ENCODE results near the gene ZBTB40.

Gene ZBTB40

DNA sequence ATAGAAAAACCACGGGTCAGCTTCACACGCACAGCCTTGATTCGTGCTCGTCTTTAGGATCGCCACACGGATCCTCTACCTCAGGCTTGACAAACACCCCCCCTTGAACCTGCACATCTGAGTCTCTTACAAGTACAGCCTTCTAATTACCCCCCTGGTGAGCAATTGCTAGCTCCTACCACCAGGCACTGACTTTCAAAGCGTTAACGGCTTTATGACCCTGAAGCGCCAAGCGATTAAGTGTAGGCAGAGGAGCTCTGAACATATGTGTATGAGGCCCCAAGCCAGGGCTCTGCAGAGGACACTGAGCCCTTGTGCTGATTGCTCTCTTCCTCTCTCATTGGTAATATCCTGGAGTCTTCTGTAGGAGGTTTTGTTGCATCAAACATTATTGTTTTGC, 55.9 kb downstream of the ZBTB40 start:
- no peak for DNase-seq (ENCODE audit: low read depth)

DNA sequence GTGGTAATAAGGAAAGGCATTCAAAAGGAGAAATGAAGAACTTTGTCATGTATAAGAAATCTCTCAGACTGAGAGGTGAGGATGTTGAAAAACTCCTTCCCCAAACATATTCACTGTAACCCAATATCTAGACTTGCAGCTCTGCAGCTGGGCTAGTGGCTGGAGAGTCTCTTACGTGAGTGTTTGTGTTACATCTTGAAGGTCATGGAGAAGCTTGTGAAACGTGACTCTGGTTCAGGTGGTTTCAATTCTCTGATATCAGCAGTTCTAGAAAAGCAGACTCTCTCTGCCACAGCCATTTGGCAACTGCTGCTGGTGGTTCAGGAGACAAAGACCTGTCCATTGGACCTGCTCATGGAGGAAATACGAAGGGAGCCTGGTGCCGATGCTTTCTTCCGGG, 56.7 kb downstream of the ZBTB40 start:
- DNase-seq (ENCODE audit: low read depth) = no peak

DNA sequence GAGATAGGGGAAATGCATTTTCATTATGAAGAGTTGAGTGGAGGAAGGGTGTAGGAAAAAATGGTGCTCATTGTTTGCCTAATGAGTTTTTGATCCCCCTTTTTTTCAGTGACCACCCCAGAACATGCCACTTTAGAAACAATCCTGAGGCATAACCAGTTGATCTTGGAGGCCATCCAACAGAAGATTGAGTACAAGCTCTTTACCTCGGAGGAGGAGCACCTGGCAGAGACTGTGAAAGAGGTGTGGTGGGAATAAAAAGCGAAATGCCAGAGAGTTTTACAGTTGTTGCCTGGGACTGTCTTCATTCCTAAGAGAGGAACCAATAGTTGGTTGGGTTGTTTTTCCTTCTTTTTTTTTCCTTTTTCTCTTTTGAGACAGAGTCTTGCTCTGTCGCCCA, 57.3 kb downstream of the ZBTB40 start:
- DNase-seq (ENCODE audit: low read depth) = no peak

DNA sequence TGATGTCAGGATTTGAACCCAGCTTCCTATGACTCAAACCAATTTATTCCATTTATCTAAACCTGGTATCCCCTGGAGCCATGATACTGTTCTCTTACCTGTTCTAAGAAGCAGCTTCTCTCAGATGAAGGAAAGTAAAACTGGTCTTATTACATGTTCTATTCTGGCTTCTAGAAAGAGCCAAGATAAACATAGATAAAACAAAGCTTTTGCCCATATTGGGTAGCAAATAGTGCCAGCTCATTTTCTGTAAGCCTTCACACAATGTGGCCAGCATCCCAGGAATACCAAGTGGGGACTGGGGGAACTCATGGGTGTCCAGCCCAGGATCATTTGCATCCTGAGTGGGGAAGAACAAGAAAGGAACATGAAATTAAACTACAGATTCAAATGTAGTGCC, 58.2 kb downstream of the ZBTB40 start:
- DNase-seq (ENCODE audit: low read depth) = no peak

DNA sequence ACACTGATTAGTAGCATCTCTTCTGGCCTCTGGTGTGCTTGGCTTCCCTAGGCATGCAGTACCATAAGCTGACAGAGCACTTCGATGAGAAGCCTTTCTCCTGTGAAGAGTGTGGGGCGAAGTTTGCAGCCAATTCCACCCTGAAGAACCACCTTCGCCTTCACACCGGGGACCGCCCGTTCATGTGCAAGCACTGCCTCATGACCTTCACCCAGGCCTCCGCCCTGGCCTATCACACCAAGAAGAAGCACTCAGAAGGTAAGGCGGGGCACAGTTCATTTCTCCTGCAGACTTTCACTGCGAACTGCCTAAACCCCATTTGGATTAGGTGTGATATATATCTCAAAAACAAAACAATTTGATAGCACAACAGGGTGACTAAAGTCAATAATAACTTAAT, 61.2 kb downstream of the ZBTB40 start:
- no peak for DNase-seq (ENCODE audit: low read depth)

DNA sequence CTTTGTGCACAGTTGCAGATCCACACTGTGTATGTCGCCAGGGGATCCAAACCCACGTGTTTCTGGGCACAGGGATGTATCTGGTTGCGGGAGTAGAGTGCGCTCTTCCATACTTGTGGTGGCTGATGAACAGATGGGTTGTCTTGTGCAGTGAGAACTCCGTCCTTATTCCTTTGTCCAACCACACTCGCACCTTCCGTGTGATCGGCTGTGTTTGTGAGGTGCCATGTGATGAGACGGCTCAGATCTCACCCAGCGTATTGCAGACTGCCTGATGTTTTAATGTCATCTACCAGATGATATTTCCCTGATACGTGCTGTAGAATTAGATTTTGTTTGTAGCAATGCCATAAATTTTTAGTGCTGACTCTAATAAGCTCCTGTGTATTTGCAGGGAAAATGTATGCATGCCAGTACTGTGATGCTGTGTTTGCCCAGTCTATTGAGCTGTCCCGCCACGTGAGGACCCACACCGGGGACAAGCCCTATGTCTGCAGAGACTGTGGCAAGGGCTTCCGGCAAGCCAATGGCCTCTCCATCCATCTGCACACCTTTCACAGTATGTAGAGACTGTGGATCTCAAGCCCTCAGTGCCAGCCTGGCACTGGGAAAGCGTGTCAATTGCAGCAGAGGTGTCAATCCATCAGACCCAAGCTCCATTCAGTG, 65.4 kb downstream of the ZBTB40 start:
- no peak for DNase-seq (ENCODE audit: low read depth)

DNA sequence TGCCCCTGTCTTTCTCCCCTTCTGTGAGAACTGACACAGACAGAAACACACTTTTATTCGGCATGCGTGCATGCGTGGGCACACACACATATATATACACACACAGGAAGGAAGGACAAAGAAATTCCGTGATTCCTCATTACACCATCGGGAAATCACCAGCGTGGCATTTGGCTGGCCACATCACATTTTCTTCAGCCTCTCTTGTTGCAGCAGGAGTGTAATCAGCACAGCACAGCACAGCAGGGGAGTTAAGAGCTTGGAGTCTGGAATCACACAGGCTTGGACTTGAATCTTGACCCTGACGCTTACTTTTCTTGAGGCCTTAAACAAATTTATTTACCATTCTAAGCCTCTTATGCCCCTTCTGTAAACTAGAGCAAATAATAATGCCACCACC, 66.3 kb downstream of the ZBTB40 start:
- DNase-seq (ENCODE audit: low read depth) = no peak

DNA sequence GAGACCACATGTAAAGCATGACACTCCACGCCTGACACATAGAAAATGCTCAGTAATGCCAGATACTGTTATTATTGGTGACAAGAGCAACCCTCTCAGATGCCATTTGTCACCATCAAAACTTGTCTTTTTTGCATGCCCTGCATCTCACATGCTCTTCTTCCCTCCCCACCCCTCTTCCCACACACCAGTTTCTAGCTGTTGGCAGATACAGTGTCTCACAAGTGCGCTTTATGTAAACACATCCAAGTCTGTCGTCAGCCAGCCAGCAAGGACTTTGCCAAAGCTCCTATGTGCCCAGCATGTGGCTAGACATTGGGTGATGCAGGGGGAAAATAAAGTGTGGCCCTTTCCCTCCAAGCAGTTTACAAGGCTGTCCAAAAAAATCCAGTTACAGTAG, 66.7 kb downstream of the ZBTB40 start:
- no peak for DNase-seq (ENCODE audit: low read depth)

DNA sequence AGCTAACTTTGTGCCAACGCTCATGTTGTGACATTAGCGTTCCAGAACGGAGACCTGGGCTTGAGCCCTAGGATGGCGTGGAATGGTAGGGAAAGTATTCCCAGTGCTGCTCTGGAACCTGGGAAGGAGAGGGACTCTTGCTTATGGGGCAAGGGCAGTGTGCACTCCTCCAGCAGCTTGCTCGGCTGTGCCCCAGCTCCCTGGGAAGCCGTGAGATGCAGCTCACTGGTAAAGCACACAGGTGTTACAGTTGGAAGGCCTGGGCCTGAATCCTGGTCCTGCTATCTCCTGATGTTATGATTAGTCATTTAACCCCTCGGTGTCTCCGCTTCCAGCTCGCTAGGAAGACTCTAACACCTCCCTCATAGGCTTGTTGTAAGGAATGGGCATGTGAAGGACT, 69.2 kb downstream of the ZBTB40 start:
- DNase-seq (ENCODE audit: low read depth) = no peak

DNA sequence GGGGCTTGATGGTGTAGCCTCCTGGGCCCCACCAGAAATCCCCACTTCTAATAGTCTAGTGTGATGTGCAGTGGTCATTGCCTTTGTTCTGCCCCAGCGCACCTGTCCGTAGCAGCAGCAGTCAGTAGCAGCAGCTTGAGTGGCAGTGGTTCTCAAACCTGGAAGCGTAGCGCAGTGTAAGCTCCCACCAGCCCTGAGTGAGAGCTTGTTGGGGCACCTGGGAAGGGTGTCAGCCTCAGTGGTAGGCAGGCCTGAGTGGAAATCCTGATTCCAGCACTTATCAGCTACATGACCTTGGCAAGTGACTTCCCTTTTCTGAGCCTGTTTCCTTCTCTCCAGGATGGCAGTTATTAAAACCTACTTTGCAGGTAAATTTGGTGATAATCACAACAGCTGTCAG, 70.0 kb downstream of the ZBTB40 start:
- DNase-seq (ENCODE audit: low read depth) = no peak

DNA sequence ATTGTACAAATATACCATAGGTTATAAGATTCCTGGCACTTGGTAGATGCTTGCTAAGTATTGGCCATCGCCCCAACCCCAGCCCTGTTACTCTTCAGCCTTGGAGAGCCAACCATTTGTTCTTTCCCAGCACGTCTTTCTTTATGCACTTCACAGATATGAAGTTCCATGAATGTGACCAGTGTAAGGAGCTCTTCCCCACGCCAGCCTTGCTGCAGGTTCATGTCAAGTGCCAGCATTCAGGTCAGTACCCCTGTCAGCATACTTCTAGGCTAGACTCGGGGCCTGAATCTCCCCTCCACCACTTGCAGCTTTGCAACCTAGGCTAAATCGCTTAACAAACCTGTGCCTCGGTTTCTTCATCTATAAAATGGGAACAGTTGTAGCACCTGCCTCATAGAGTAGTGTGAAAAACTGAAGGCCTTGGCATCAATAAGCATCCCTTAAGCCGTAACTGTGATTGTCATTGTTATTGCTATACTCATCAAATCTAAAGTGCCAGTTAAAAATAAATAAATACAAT, 70.6 kb downstream of the ZBTB40 start:
- DNase-seq (ENCODE audit: low read depth) = no peak

DNA sequence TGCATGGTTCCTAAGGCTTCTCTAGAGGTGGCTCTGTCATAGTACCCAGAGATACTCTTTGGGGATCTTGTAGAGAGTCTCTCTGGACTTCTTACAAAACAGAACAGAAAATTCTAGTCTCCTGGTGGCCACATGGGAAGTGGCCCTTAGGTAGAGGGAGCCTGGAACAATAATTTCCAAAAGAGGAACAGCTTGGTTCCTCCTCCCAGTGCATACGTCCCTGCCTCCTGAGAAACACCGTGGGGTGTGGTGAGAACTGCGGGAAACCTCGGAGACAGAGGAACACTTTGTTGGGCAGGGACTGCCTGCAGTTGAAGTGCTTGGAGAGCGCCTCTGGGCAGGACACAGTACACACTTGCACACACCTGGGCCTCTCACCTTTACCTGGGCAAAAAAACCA, 72.8 kb downstream of the ZBTB40 start:
- DNase-seq (ENCODE audit: low read depth) = no peak

DNA sequence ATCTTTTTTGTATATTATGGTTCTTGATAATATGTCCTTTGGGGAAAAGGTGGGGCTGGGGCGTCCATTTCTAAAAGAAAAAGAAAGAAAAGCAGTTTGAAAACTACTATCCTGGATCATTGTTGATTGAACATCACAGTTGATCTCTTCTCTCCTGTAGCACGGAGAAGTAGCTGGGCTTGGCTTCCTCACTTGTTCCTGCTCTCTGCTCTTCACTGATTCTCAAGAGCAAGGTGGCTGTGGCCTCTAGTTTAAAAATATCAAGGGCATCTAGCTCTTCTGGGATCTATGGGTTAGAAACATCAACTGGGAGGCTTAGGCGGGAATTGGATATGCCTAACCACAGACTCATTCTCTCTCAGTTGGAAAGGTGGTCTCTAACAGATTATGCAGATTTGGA, 73.6 kb downstream of the ZBTB40 start:
- DNase-seq (ENCODE audit: low read depth) = no peak

DNA sequence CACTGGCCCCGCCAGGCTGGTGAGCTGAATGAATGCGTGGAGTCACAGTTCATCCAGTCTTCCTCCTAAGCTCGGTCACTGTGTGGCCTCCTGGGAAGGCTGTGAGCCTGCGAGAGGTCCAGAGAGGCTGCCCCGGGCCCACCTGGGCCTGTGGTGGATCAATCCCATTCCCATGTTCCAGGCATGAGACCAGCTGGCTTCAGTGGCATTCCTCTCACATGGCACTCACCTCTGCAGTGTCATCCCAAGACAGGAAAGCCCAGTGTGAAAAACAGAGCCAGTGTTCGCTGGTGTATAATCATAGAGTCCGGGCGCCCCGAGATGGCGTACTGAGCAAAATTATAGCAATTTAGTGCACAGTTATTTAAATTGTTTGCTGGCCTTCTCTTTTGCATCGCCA, 74.0 kb downstream of the ZBTB40 start:
- DNase-seq (ENCODE audit: low read depth) = no peak

DNA sequence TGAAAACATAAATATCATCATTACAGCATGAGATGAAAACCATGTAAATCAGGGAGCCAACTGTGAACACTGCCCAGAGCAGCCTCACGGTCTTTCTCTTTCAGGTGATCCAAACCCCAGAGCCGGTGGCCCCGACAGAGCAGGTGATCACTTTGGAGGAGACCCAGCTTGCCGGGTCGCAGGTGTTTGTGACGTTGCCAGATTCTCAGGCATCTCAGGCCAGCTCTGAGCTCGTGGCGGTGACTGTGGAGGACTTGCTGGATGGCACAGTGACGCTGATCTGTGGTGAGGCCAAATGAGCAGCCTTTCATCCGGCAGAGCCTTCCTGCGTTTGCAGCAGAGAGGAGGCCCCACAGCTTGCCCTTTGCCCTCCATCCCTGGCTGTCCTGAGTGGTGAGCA, 74.4 kb downstream of the ZBTB40 start:
- no peak for DNase-seq (ENCODE audit: low read depth)

DNA sequence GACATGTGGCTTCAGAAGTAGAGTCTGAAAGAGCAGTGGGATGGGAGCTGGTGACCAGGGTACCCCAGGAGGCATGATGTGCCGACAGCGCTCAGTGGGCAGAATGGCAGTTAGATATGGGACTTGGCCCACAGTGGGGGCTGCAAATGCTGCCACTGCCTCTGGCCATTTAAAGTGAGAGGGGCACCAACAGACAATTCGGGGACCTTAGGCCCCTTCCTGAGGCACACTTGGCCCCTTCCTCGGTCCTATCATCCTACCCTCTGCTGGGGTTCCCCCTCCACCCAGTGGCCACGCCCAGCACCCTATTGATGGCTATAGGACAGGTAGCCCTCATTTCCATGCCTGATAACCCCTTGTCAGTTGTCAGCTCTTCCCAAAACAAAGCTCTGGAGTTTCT, 75.0 kb downstream of the ZBTB40 start:
- DNase-seq (ENCODE audit: low read depth) = no peak

DNA sequence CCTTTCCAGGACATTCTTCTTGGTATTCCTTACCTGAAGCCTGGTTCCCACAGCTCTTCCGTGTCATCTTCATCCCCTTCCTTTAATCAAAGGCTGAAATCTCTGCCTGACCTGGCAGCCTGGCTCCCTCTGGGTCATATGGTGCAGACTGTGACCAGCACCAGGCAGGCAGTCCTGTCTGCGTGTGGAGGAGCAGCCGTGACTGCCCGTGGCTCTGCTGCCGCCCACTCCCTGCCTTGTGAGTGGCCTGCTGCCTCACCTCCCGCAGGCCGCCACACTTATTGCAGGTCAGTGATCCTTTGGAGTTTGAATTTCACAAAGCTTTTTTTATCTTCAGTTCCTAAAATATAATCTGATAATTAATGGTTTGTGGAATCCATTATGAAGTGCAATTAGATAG, 75.5 kb downstream of the ZBTB40 start:
- DNase-seq (ENCODE audit: low read depth) = no peak

DNA sequence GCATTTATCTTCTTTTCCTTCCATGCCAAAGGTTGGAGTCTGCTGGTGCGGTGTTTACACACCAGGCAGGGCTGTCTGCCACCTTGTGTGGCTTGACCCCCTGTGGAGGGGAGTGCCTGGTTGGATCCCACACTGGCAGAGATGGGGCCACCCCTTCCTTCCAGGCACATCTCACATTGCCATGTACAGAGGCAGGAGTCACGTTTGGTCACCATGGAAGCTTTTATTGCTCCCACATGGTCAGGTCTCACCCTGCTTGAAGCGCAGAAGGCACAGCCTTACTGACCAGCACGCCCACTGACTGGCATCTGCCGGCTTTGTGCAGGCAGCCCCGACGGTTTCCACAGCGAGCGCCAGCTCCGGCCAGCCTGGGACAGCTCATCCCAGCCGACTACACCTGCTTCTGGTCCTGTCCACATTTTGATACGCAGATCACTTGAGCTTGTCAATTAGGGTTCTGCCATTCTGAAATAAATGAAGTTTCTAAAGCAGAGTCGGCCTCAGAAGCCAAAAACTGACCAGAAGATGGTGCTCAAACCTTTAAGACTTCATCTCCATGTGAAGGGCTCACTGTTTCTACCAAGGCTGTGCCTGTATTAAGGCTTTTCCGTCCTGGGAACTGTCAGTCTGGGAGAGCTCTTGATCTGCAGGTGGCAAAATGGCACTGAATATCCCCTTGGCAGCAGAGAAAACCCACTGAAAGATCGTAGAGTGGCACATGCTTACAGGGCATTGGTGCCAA, 76.1 kb downstream of the ZBTB40 start:
- DNase-seq (ENCODE audit: low read depth) = no peak

DNA sequence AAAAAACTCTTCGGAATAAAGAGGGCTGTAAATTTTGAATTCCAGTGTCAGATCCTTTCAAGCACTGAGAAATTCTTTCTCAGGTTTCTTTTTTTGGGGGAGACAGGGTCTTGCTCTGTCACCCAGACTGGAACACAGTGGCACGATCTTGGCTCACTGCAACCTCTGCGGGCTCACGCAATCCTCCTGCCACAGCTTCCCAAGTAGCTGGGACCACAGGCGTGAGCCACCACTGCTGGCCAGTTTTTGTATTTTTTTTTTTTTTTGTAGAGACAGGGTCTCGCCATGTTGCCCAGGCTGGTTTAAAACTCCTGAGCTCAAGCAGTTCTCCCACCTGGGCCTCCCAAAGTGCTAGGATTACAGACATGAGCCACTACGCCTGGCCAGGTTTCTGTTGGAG, 76.8 kb downstream of the ZBTB40 start:
- DNase-seq (ENCODE audit: low read depth) = no peak

DNA sequence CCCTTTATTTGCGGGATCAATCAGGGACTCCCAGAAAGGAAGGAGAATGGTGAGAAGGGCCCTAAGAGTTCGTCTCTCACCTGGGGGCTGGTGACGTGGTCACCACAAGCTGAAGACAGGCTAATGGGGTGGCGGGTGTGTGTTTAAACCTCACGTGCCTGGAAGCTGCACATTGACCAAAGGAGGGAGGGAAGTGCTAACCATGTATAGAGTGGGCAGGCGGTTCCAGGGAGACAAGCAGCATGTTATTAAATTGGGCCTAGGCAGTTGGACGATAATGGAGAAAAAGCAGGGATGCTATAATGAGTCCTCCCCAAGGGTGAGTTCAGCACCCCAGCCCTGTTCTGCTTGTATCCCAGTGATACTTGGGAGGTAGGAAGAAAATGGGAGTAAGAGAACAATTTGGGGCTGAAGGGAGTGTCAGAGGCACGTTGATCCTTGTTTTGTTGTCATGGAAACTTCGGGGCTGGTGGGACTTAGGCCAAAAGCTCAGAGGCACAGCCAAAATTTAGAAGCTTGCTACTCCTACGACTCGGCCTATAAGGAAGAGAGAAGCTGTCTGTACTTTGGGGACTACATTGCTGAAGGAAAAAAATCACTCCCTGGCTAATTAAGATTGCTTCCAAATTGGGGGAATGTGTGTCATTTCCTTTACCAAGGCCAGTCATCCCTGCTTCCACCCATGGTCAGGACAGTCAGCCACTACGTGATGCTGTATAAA, 78.4 kb downstream of the ZBTB40 start:
- no peak for DNase-seq (ENCODE audit: low read depth)

DNA sequence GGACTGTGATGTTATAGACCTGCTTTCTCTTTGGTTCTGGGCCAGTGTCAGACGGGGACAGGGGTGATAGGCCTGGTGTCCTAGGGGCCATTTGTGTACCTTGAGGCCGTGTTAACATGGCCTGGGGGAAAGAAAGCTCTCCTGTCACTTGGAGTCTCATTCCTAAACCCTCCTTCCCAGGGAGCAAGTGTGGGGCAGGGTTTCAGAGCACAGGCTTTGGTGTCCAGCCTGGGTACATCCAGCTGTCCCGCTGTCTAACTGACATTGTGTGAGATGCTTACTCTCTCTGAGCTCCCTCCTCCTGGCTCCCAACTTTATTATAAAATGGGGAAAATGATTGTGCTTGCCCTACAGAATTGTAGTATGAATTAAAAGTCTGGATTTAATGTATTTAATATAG, 79.1 kb downstream of the ZBTB40 start:
- DNase-seq (ENCODE audit: low read depth) = no peak

DNA sequence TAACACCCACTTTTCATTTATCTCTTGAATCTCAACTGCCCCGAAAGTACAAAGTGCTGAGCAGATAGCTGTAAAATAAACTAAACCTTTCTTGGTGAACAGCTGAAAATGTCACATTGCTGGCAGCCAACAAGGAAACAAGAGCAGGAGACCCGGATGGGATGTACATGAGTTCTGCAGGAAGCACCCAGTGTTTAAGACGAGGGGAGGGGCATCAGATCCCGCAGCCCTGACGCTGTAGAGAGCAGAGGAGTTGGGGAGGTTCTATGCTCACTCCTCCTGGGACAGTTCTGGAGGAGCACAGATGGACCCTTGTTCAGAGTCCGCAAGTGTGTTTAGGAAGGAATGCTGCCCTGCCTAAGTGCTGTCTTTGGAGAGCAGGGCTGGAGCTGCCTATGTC, 79.6 kb downstream of the ZBTB40 start:
- DNase-seq (ENCODE audit: low read depth) = no peak

DNA sequence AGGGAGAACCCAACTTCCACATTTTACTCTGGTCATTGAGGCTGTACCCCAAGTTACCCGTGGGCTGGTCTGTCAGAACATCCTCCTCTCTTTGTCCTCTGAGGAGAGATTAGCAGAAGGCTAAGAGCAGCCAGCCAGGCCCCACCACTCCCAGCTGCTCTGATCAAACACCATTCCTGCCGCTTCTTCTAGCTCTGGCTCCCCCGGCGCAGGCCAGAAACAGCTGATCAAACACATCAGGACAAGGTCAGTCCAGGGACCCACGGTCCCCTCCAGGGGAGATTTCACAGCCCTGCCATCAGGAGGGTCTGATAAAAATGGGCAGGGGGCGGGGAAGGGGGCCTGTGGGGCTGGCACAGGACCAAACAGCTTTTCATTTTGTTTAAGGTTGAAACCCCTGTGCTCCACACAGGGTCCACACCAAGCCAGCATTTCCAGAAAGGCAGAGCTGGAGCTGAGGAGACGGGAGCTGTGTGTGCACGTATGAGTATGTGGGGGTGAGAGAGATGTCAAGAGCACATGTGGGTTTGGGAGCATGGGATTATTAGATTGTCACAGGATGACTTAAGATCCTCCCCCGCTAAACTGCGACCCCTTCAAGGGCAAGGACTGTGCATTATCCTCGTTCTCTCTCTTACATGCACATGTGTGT, 81.7 kb downstream of the ZBTB40 start:
- no peak for DNase-seq (ENCODE audit: low read depth)
